BJ (cell line): ENCODE results near the gene GUCA2B. TPM values are rescaled to one million over a fixed set of nuclear protein-coding genes. Genes with fewer than 3 reads are reported as not detected.

Experiments
- CTCF ChIA-PET: fragments of 350-600 bp; formaldehyde crosslinking; extraction: SDS; loops from one replicate; lab custom pipeline; 2021; ENCODE audit warnings: antibody characterized with exemption, inconsistent platforms; lab: Yijun Ruan, JAX
- POLR2A ChIA-PET: fragments of 300-600 bp; sonication (Branson Sonifier 250); formaldehyde crosslinking; extraction: SDS; loops from one replicate; lab custom pipeline; 2021; ENCODE audit warnings: antibody characterized with exemption; lab: Charles Lee
- DNase-seq: peaks from one replicate; pipeline ENCODE4 v3.0.0-alpha.2; 2011; ENCODE audit warnings: low read depth
- H3K27me3 ChIP-seq: 2 replicates; pipeline ENCODE4 v1.6.0; 2011; ENCODE audit warnings: low read length; ENCODE audit not compliant: control insufficient read depth, insufficient read depth
- H3K36me3 ChIP-seq: 2 replicates; pipeline ENCODE4 v1.5.1; 2011; ENCODE audit warnings: low read length; ENCODE audit not compliant: control insufficient read depth, insufficient read depth
- H3K4me3 ChIP-seq: 2 replicates; pipeline ENCODE4 v1.5.1; 2011; ENCODE audit warnings: low read depth, mild to moderate bottlenecking, control low read depth, low read length
- polyA plus RNA-seq: library from polyadenylated mRNA; depleted of rRNA; stranded (reverse); fragments of >200 nt; gene quantifications from 2 replicates; pipeline ENCODE4 v1.2.3, GENCODE V29; 2011; rRNA removed
- TF ChIP-seq, protein P1 (sequence below): IDR thresholded peaks from 2 replicates; pipeline ENCODE4 v1.5.1; 2011; ENCODE audit warnings: low read depth, mild to moderate bottlenecking, control low read depth, inconsistent platforms, low read length, moderate library complexity; ENCODE audit not compliant: insufficient read depth

GUCA2B gene
- polyA plus RNA-seq, 1 experiment = not detected

DNA sequence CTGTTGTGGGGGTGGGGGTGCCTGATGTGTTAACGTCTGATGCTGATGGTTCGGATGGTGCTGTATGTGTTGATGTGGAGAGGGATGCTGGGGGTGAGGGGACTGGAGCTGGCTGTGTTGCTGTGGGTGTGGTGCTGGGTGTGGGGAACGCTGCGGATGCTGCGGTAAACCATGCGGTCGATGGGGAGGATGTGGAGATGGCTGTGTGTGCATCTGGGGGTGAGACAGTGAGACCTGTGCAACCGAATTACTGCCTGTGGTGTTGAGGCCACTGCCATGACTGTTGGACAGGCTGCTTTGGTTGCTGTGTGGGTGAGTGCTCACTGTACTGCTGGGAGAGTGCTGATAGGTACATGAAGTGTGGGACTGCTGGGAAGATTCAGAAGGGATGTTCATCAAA is 38.1 kb downstream of the GUCA2B start:
- TF ChIP-seq, protein P1, sequence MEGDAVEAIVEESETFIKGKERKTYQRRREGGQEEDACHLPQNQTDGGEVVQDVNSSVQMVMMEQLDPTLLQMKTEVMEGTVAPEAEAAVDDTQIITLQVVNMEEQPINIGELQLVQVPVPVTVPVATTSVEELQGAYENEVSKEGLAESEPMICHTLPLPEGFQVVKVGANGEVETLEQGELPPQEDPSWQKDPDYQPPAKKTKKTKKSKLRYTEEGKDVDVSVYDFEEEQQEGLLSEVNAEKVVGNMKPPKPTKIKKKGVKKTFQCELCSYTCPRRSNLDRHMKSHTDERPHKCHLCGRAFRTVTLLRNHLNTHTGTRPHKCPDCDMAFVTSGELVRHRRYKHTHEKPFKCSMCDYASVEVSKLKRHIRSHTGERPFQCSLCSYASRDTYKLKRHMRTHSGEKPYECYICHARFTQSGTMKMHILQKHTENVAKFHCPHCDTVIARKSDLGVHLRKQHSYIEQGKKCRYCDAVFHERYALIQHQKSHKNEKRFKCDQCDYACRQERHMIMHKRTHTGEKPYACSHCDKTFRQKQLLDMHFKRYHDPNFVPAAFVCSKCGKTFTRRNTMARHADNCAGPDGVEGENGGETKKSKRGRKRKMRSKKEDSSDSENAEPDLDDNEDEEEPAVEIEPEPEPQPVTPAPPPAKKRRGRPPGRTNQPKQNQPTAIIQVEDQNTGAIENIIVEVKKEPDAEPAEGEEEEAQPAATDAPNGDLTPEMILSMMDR = no peak
- H3K27me3 ChIP-seq = no peaks in the 10 kb centered on the region
- CTCF ChIA-PET = interaction anchor here (3.7 kb wide), 1 partner anchor 18 kb away, joined by 17 read pairs; no protein-coding TSS in a partner anchor
- POLR2A ChIA-PET = no interaction called here
- H3K4me3 ChIP-seq = no peak overlapping the region
- H3K36me3 ChIP-seq = peaks cover 9% of the 10 kb centered on the region
- no peak for DNase-seq

DNA sequence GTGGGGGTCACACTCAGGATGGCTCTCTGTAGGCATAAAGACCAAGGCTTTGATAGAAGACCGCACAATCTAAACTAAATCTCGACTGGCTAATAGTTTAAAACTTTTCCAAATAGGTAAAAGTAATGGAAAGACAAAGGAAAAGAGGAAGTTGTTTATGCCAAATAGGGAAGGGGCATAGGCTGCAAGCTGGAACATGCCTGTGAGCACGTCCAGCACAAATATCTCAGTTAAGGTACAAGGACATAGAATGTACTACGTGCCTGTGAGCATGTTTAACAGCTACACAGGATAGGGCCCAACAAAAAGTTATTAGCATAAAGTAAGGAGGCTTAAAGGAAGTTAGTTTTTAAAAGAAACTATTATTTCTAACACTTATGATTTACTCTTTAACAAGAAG is 38.9 kb downstream of the GUCA2B start:
- Histone ChIP-seq H3K27me3 (no peaks in the 10 kb centered on the region), H3K36me3 (peaks cover 9% of the 10 kb centered on the region), H3K4me3 (no peak overlapping the region)
- TF ChIP-seq, protein P1 = no peak
- ChIA-PET POLR2A (no interaction called here), CTCF (interaction anchor here (1.0 to 3.7 kb wide), 2 partner anchors 16 to 19 kb away, joined by 3 to 17 read pairs; no protein-coding TSS in a partner anchor)
- DNase-seq = no peak

DNA sequence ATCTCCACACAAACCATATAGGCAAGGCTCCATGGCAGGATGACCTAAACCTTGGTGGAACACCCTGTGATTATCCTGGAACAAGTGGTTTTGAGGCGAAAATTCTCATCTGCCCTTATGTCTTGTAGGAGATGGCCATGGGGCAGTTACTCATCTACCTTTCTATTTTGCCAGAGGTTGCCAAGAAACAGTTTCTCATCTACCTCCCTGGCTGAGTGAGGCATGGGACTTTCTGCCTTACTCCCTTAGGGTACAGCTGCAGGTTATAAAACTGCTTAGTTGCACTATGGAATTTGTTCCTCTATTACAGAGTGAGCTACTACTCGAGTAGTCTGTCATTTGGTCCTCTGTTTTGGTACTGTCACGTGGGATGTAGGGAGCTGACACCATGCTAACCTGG is 42.6 kb downstream of the GUCA2B start:
- POLR2A ChIA-PET = no interaction called here
- CTCF ChIA-PET = interaction anchor here (0.9 kb wide), 1 partner anchor 141 kb away, joined by 3 read pairs; no protein-coding TSS in a partner anchor
- no peak for DNase-seq
- TF ChIP-seq, protein P1 = no peak
- Histone ChIP-seq H3K36me3 (peaks cover 8% of the 10 kb centered on the region), H3K27me3 (no peaks in the 10 kb centered on the region), H3K4me3 (no peak overlapping the region)

DNA sequence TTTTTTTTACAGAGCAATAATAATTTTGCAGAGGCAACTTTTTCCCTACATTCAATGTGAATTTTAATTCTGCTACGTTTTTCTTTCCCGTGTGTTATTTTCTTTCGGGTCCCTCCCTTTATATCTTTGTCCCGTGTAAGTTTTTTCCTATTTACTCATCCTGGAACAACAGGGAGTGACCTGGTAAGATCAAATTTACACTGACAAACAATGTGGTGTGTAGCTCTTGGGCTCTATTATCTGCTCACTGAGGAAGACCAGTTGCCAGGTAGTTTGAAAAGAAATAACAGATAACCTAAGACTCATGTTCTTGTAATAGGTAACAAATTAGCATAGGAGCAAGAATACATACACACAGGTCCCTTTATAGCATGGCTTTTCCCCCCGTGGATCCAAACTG is 45.0 kb downstream of the GUCA2B start:
- POLR2A ChIA-PET = no interaction called here
- TF ChIP-seq, protein P1 = no peak
- H3K36me3 ChIP-seq = 0 out of 2 replicates have a peak, but pooled peaks cover 3% of the 10 kb centered on the region
- H3K27me3 ChIP-seq = no peaks in the 10 kb centered on the region
- no peak for DNase-seq
- H3K4me3 ChIP-seq = no peak overlapping the region
- CTCF ChIA-PET = interaction anchor here (1.1 kb wide), 1 partner anchor 25 kb away, joined by 3 read pairs; no protein-coding TSS in a partner anchor

DNA sequence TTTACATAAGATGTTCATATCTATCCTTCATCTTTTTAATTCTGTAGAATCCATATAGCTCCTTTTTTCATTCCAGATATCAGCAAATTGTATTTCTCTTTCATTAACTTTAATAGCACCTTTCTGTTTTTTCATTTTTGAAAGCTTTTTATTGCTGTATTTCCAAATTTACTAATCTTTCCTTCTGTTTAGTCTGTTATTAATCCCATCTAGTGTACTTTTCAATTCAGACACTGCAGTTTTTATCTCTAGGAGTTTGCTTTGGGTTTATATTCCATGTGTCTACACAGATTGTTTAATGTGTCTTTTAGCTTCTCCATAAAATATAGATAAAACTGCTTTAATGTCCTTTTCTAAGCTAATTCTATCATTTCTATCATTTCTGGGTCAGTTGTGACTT is 48.8 kb downstream of the GUCA2B start:
- H3K27me3 ChIP-seq = no peaks in the 10 kb centered on the region
- TF ChIP-seq, protein P1 = no peak
- H3K36me3 ChIP-seq = no peaks in the 10 kb centered on the region
- POLR2A ChIA-PET = no interaction called here
- CTCF ChIA-PET = interaction anchor here (1.3 kb wide), 1 partner anchor 29 kb away, joined by 9 read pairs; no protein-coding TSS in a partner anchor
- no peak for DNase-seq
- H3K4me3 ChIP-seq = no peak overlapping the region

Other genes with a start within 250 kb of the GUCA2B start
- gene HIVEP3, start 234.5 kb upstream of the GUCA2B start, polyA plus RNA-seq = 3.7 and 4.0 TPM in 2 replicates
- gene GUCA2A, start 11.3 kb downstream of the GUCA2B start, polyA plus RNA-seq = not detected in 2 replicates
- 22.9 and 27.0 TPM in 2 replicates for gene FOXJ3, start 181.8 kb downstream of the GUCA2B start, polyA plus RNA-seq
- gene RIMKLA, start 227.4 kb downstream of the GUCA2B start, polyA plus RNA-seq = 0.01 and 0.02 TPM in 2 replicates